ENCODE results near the gene CLCNKA.
"Not testable (repeated sequence)": the region's sequence is repeated elsewhere in the genome, so short reads cannot be mapped to it uniquely, and the experiment has no call there.

The CLCNKA gene

GRCh38 chr1:16046842-16047241 lies 25.0 kb downstream of the CLCNKA start:
- FAIRE-seq = no peak

DNA sequence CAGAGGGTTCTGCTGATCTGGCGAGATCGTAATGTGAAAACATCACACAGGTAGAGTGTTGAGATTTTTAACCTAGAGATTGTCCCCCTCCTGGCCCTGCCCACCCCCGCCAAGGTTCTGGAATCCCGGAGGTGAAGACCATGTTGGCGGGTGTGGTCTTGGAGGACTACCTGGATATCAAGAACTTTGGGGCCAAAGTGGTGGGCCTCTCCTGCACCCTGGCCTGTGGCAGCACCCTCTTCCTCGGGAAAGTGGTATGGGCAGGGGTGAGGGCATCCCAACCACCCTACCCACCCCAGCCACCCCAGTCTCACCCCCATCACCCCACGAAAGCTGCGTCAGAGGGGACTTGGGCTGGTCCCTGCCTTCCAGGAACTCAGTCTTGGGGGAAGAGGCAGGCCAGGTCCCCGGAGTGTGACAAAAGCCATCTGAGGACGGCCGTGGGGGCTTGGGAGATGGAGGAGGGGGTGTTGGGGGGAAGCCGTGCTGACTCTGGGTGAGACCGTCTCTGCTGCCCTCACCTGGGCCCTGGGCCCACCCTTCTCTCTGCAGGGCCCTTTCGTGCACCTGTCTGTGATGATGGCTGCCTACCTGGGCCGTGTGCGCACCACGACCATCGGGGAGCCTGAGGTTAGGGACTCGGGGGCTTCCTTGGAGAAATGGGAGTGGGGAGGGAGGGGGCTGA lies 26.1 kb downstream of the CLCNKA start:
- no peak for FAIRE-seq

GRCh38 chr1:16048573-16049189 lies 26.8 kb downstream of the CLCNKA start:
- FAIRE-seq = no peak

- no peak for FAIRE-seq
Measured at GRCh38 chr1:16050328-16050727, 28.5 kb downstream of the CLCNKA start.

DNA sequence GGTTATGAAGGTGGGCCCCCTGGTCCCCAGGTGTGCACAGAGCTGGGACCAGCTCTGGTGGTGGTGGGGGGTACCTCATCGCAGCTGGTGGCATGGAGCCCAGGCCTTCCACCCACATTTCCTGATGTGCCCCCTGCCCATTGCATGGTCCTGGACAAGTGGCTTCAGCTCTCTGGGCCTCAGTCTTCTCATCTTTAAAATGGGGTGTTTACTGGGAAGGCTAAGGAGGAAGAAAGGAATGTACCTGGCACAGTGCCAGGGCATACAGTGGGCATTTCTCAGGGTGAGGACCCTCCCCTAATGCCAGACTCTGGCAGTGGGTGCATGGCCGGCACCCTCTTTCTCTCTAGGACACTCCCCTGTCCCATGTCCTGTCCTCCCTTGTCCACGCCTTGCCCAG lies 29.2 kb downstream of the CLCNKA start:
- FAIRE-seq = no peak

GRCh38 chr1:16051949-16052348 lies 30.1 kb downstream of the CLCNKA start:
- not testable (repeated sequence) for FAIRE-seq

GRCh38 chr1:16053781-16054502 lies 32.1 kb downstream of the CLCNKA start:
- FAIRE-seq = no peak

DNA sequence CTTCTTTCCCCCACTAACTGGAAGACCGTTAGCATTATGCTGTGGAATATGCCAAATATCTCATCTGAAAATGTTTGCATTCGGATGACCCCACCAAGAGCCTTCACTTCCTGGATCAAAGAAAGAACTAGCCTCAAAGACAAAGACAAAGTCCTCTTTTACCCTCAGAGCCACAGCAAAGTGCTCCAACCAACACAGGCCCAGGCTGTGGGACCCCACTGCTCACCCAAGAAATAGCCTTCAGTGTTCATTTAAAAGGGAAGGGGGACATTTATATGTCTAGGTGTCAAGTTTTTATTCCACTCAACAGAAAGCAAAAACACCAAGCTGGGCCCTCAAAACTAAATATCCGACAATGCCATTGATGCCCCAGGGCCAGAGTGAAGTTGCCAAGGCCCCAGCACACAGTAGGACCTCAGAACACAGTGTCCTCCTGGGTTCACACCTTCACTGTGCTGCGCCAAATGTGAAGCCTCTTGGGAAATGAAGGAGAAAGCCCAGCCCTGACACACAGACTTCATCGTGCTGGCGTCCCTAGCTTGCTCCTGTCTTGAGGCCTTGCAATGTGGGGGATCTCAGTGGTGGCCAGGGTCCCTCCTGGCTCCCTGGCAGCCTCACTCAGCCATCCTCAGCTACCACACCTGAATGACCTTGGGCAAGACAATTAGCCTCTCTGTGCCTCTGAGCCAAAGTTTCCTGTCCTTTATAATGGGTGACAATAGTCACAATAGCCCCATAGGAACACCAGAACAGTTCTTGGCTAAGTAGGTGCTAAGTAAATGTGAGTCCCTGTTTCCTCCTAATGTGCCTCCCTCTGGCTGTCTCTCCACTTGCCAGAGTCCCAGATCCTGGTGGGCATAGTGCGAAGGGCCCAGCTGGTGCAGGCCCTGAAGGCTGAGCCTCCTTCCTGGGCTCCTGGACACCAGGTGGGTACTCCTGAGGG lies 33.0 kb downstream of the CLCNKA start:
- FAIRE-seq = no peak

GRCh38 chr1:16055613-16056520 lies 34.0 kb downstream of the CLCNKA start:
- FAIRE-seq = no peak

- not testable (repeated sequence) for FAIRE-seq
Measured at GRCh38 chr1:16056521-16056912, 34.7 kb downstream of the CLCNKA start.

- not testable (repeated sequence) for FAIRE-seq
Measured at GRCh38 chr1:16057314-16057915, 35.6 kb downstream of the CLCNKA start.

GRCh38 chr1:16058394-16059120 lies 36.7 kb downstream of the CLCNKA start:
- not testable (repeated sequence) for FAIRE-seq

- no peak for FAIRE-seq
Measured at GRCh38 chr1:16061266-16061665, 39.4 kb downstream of the CLCNKA start.

DNA sequence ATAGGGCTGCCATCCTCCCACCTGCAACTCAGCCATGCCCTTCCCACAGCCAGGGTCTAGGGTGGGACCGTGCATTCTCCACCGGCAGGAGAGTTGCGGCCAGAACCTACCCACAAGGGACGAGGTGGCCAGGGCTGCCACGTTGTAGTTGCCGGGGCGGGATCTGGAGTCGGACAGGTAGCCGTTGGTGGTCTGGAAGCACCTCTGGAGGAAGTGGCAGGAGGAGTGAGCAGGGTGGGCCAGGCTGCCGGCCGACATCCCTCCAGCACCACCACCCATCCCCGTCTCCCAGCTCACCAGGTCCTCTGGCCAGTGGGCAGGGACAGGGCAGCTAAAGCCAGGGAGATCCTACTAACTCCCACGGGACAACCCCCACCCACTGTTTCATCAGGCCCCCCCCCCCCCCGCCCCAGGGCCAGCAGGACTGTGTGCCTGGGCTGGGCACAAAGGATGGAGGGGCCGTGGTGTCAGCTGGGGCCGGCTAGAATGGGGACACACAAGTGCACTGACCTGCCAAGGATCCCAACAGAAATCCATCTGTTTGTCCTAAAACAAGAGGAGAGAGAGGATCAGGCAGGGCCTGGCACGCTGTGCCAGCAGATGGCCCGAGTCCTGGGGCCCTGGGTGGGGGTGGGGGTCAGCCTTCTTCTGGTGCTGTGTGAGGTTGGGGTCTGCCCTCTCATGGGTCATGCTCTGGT lies 40.3 kb downstream of the CLCNKA start:
- FAIRE-seq = not testable (repeated sequence)

- FAIRE-seq = not testable (repeated sequence)
Measured at GRCh38 chr1:16062687-16063075, 40.8 kb downstream of the CLCNKA start.

GRCh38 chr1:16063226-16063829 lies 41.5 kb downstream of the CLCNKA start:
- FAIRE-seq = no peak

DNA sequence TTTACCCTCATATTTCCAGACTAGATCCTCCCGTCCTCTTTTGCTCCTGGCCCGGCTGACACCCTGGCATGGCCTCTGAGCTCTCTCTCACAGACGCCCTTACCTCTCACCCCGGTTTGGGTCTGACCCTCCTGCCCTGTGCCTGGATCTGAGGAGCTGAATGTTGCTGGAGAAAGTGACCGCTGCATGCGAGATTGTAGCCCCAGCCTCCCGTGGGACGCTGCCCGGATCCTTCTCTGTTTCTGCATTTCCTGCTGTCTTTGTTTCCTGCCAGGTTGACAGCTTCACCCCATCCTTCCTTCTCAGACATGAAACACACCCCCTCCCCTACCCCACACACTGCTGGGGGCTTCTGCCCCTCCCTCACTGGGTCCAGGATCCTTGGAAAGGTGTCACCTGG lies 42.1 kb downstream of the CLCNKA start:
- FAIRE-seq = no peak

DNA sequence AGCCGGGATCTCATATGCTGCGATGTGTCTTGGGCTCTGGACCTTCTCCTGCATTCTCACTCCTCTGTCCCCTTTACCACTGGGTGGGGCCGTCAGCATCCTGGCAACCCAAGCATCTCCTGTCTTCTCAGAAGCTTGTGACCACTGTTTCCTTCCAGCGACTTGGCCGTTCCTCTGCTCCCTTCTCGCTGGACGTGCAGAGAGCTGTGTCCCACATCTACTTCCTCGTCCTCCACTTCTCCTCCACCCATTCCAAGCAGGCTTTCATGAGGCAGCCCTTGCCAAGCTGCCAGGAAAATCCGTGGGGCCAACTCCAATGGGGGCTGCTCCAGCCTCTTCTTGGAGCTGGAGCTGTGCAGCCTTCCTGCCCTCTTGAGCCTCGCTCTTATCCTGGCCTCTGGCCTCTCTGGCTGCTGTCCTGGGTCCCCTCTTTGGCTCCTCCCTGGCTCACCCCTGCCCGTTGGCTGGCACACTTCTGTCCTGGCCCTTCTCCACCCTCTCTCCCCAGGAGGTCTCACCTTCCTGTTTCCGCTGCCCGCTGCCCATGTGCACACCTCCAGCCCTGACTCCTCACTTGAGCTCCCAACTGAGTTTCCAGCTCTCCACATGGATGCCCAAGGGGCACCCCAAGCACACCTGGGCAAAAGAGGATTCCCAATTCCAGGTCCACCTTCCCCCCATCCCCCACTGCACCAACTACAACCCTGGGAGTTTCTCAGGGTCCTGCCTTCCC lies 42.9 kb downstream of the CLCNKA start:
- no peak for FAIRE-seq

DNA sequence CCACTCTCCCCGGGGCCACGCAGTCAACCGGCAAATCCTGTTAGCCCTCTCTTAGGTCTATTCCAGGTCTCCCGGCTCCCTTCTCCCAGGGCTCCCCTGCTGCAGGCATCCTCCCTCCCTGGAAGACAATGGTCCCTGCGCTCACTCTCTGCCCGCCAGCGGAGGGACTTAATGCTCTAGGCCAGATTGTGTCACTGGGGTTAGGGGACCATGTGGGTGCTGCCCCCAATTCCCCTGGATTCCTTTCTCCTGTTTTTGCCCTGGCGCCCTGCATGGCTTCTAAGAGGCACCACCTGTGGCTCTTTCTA lies 43.4 kb downstream of the CLCNKA start:
- no peak for FAIRE-seq

Measured in islet of Langerhans (tissue), 1 donor.